WTC11 (cell line): ENCODE data around the gene GABRE.

ENCODE experiments used
- CBFB ChIP-seq: sonication (generic); formaldehyde crosslinking; IDR thresholded peaks from 2 replicates; pipeline ENCODE4 v1.8.1; 2022; ENCODE audit warnings: mild to moderate bottlenecking, low read depth, missing genetic modification reagents
- KAT7 ChIP-seq: sonication (generic); formaldehyde crosslinking; IDR thresholded peaks from 2 replicates; pipeline ENCODE4 v1.8.1; 2023; ENCODE audit warnings: missing genetic modification reagents, mild to moderate bottlenecking, borderline replicate concordance
- MXD4 ChIP-seq: fragments of 250-450 bp; sonication (Bioruptor Pico); IDR thresholded peaks from 2 replicates; pipeline ENCODE4 v1.8.0; 2021; ENCODE audit warnings: mild to moderate bottlenecking, moderate library complexity, borderline replicate concordance
- NFYB ChIP-seq: sonication (generic); formaldehyde crosslinking; conservative IDR thresholded peaks from 2 replicates; pipeline ENCODE4 v1.8.0; 2022; ENCODE audit warnings: low read depth, missing genetic modification reagents
- SOX15 ChIP-seq: fragments of 250-450 bp; sonication (Bioruptor Pico); IDR thresholded peaks from 2 replicates; pipeline ENCODE4 v1.9.0; 2021; ENCODE audit warnings: mild to moderate bottlenecking
- SP1 ChIP-seq: sonication (generic); formaldehyde crosslinking; conservative IDR thresholded peaks from 2 replicates; pipeline ENCODE4 v1.8.1; 2022; ENCODE audit warnings: missing genetic modification reagents
- TEAD4 ChIP-seq: sonication (generic); formaldehyde crosslinking; IDR thresholded peaks from 2 replicates; pipeline ENCODE4 v1.8.0; 2022; ENCODE audit warnings: mild to moderate bottlenecking, missing genetic modification reagents
- USF1 ChIP-seq: sonication (generic); formaldehyde crosslinking; IDR thresholded peaks from 2 replicates; pipeline ENCODE4 v1.8.0; 2022; ENCODE audit warnings: mild to moderate bottlenecking, missing genetic modification reagents
- ZNF138 ChIP-seq: sonication (generic); formaldehyde crosslinking; conservative IDR thresholded peaks from 2 replicates; pipeline ENCODE4 v1.8.1; 2022; ENCODE audit warnings: mild to moderate bottlenecking, moderate library complexity, missing genetic modification reagents
- TF ChIP-seq, protein P1 (sequence below): fragments of 200-600 bp; IDR thresholded peaks from 2 replicates; pipeline ENCODE4 v1.8.0; 2022; ENCODE audit warnings: antibody characterized with exemption
- TF ChIP-seq, protein P2 (sequence below): sonication (generic); formaldehyde crosslinking; IDR thresholded peaks from 2 replicates; pipeline ENCODE4 v1.8.0; 2023; ENCODE audit warnings: mild to moderate bottlenecking, missing genetic modification reagents
- TF ChIP-seq, protein P3 (sequence below): sonication (generic); formaldehyde crosslinking; IDR thresholded peaks from 2 replicates; pipeline ENCODE4 v1.8.0; 2022; ENCODE audit warnings: mild to moderate bottlenecking, missing genetic modification reagents
- TF ChIP-seq, protein P4 (sequence below): sonication (generic); formaldehyde crosslinking; IDR thresholded peaks from 2 replicates; pipeline ENCODE4 v1.8.0; 2023; ENCODE audit warnings: missing genetic modification reagents

- no peak for TF ChIP-seq TEAD4
- TF ChIP-seq, protein P1, sequence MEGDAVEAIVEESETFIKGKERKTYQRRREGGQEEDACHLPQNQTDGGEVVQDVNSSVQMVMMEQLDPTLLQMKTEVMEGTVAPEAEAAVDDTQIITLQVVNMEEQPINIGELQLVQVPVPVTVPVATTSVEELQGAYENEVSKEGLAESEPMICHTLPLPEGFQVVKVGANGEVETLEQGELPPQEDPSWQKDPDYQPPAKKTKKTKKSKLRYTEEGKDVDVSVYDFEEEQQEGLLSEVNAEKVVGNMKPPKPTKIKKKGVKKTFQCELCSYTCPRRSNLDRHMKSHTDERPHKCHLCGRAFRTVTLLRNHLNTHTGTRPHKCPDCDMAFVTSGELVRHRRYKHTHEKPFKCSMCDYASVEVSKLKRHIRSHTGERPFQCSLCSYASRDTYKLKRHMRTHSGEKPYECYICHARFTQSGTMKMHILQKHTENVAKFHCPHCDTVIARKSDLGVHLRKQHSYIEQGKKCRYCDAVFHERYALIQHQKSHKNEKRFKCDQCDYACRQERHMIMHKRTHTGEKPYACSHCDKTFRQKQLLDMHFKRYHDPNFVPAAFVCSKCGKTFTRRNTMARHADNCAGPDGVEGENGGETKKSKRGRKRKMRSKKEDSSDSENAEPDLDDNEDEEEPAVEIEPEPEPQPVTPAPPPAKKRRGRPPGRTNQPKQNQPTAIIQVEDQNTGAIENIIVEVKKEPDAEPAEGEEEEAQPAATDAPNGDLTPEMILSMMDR: no peak
- TF ChIP-seq CBFB (CRISPR knock-in tag): no peak
- TF ChIP-seq ZNF138 (CRISPR knock-in tag): no peak
- no peak for TF ChIP-seq NFYB
- no peak for TF ChIP-seq MXD4 (CRISPR knock-in tag)
- TF ChIP-seq SP1: no peak
- no peak for TF ChIP-seq KAT7 (CRISPR knock-in tag)
- TF ChIP-seq, protein P2, sequence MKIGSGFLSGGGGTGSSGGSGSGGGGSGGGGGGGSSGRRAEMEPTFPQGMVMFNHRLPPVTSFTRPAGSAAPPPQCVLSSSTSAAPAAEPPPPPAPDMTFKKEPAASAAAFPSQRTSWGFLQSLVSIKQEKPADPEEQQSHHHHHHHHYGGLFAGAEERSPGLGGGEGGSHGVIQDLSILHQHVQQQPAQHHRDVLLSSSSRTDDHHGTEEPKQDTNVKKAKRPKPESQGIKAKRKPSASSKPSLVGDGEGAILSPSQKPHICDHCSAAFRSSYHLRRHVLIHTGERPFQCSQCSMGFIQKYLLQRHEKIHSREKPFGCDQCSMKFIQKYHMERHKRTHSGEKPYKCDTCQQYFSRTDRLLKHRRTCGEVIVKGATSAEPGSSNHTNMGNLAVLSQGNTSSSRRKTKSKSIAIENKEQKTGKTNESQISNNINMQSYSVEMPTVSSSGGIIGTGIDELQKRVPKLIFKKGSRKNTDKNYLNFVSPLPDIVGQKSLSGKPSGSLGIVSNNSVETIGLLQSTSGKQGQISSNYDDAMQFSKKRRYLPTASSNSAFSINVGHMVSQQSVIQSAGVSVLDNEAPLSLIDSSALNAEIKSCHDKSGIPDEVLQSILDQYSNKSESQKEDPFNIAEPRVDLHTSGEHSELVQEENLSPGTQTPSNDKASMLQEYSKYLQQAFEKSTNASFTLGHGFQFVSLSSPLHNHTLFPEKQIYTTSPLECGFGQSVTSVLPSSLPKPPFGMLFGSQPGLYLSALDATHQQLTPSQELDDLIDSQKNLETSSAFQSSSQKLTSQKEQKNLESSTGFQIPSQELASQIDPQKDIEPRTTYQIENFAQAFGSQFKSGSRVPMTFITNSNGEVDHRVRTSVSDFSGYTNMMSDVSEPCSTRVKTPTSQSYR (CRISPR knock-in tag): no peak
- TF ChIP-seq, protein P3, sequence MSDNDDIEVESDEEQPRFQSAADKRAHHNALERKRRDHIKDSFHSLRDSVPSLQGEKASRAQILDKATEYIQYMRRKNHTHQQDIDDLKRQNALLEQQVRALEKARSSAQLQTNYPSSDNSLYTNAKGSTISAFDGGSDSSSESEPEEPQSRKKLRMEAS: no peak
- TF ChIP-seq USF1 (CRISPR knock-in tag): no peak
- TF ChIP-seq SOX15 (CRISPR knock-in tag): no peak
- TF ChIP-seq, protein P4, sequence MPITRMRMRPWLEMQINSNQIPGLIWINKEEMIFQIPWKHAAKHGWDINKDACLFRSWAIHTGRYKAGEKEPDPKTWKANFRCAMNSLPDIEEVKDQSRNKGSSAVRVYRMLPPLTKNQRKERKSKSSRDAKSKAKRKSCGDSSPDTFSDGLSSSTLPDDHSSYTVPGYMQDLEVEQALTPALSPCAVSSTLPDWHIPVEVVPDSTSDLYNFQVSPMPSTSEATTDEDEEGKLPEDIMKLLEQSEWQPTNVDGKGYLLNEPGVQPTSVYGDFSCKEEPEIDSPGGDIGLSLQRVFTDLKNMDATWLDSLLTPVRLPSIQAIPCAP (CRISPR knock-in tag): no peak
These were observed 12.6 kb upstream of the GABRE start for GRCh38 chrX:151987108-151987507.
